ENCODE results near the gene FZD4. TPM values are rescaled to one million over a fixed set of nuclear protein-coding genes. Genes with fewer than 3 reads are reported as not detected.
A peak's percentile ranks its signal among the peaks of the same experiment; 100 is the strongest.

Gene FZD4
- total RNA-seq, 4 donors from 2014 or later: 23.7 to 42.3 (median 31.8) TPM

DNA sequence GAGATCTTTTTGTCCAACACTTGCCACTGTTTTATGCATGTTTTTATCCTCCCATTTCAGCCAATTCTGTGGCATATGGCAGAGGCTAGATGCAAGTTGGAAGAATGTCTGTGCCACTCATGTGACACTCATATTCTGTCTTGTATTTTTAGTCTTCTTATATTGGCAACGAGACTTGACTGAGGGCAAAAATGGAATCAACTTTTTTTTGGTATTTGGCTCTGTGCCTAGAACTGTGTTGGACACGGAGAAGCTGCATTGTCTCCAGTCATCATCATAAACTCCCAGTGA is 1.7 kb upstream of the FZD4 start:
- WGBS: 24% methylated on average over 2 of the region's 2 CpGs
- H3K4me1 ChIP-seq: peaks cover 30 to 42% (median 36%) of the 10 kb centered on the region in 4 donors
- no peak for DNase-seq (ENCODE audit: extremely low spot score)
- intact Hi-C loops (cut with DNase I): loop anchor here (5.0 kb wide), 1 partner anchor 80 kb away; the partner anchor contains the start of gene TMEM135
- peak overlapping the region; percentile 91 to 95 (median 94) for H3K27ac ChIP-seq (replicated peaks in 1 of 4)
- H3K9me3 ChIP-seq: no peaks in the 10 kb centered on the region
- no peak for TF ChIP-seq POLR2AphosphoS5 (IDR thresholded peaks at IDR 0.05)
- no peaks in the 10 kb centered on the region for H3K27me3 ChIP-seq
- H3K36me3 ChIP-seq: peaks cover 0 to 8% (median 1%) of the 10 kb centered on the region in 4 donors
- peak overlapping the region in 1 of 4 donors; percentile 73 for H3K4me3 ChIP-seq

DNA sequence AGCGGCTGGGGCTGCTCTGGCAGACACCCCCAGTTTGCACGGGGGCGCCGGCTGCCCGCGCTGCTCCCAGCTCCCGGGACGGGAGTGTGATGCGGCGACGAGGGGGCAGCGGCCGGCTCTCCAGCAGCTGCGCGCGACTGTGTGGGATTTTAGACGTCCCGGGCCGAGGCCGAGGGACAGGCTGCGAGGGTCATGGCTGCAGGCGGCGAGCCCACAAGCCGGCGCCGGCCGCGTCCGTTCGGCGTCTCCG is 159 bp downstream of the FZD4 start:
- WGBS: no CpG with 5 or more reads among the region's 32 CpGs
- Histone ChIP-seq H3K9me3 (no peaks in the 10 kb centered on the region), H3K36me3 (peaks cover 0 to 20% (median 4%) of the 10 kb centered on the region in 4 donors), H3K4me1 (peaks cover 45 to 60% (median 54%) of the 10 kb centered on the region in 4 donors), H3K4me3 (peak overlapping the region; percentile 73 to 97 (median 94)), H3K27me3 (no peaks in the 10 kb centered on the region), H3K27ac (replicated peaks in 1 of 4) (peak overlapping the region; percentile 91 to 95 (median 94))
- peak; percentile 73 for TF ChIP-seq POLR2A (IDR thresholded peaks at IDR 0.05; ENCODE audit: low read depth)
- TF ChIP-seq, protein P1, sequence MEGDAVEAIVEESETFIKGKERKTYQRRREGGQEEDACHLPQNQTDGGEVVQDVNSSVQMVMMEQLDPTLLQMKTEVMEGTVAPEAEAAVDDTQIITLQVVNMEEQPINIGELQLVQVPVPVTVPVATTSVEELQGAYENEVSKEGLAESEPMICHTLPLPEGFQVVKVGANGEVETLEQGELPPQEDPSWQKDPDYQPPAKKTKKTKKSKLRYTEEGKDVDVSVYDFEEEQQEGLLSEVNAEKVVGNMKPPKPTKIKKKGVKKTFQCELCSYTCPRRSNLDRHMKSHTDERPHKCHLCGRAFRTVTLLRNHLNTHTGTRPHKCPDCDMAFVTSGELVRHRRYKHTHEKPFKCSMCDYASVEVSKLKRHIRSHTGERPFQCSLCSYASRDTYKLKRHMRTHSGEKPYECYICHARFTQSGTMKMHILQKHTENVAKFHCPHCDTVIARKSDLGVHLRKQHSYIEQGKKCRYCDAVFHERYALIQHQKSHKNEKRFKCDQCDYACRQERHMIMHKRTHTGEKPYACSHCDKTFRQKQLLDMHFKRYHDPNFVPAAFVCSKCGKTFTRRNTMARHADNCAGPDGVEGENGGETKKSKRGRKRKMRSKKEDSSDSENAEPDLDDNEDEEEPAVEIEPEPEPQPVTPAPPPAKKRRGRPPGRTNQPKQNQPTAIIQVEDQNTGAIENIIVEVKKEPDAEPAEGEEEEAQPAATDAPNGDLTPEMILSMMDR (IDR thresholded peaks at IDR 0.05): no peak
- no peak for TF ChIP-seq EP300 (IDR thresholded peaks at IDR 0.05)
- peak in 1 of 2 donors; percentile 93 for TF ChIP-seq POLR2AphosphoS5 (IDR thresholded peaks at IDR 0.05)
- intact Hi-C loops (cut with DNase I): loop anchor here (5.0 kb wide), 1 partner anchor 82 kb away; the partner anchor contains the start of gene TMEM135
- no peak for DNase-seq (ENCODE audit: extremely low spot score)

DNA sequence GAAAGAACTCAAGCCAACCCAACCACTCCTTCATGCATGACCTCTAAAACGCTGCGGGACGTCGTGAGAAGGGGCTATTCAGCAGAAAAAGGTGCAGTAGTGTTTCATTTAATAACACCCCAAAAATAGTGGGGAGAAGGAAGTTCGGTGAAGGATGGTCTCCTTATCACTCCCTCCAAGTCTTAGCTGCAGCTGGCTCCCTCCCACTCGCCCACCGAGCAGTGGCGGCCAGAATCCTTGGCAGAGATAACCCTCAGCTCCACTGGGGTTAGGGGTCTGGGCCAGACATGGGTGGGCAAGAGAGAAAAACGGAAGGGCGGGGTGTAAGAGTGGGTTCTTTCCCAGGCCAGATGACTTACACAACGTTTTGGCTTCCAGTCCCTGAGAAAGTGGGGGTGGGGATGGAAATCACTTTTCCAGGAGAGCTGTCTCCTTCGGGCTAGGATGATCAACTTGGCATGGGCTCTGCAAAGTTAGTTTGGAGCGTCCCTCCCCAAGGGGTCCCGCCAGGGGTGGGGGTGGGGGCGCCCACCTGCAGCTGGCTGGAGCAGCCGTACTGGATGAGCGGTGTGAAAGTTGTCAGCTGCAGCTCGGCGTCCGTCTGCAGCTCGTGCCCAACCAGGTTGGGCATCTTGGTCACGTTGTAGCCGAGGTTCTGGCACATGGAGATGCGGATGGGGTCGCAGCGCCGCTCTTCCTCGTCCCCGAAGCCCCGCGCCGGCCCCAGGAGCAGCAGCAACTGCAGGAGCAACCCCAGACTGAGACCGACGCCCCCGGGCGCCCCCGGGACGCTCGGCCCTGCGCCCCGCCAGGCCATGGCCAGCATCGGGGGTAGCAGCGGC is 705 bp downstream of the FZD4 start:
- no peak for DNase-seq (ENCODE audit: extremely low spot score)
- WGBS: 12% methylated on average over 10 of the region's 43 CpGs
- Histone ChIP-seq H3K36me3 (peaks cover 0 to 23% (median 4%) of the 10 kb centered on the region in 4 donors), H3K9me3 (no peaks in the 10 kb centered on the region), H3K4me1 (peaks cover 51 to 66% (median 60%) of the 10 kb centered on the region in 4 donors), H3K27ac (replicated peaks in 1 of 4) (peak overlapping the region; percentile 91 to 95 (median 94)), H3K27me3 (no peaks in the 10 kb centered on the region), H3K4me3 (peak overlapping the region; percentile 73 to 97 (median 94))
- TF ChIP-seq, protein P1 (IDR thresholded peaks at IDR 0.05): no peak
- TF ChIP-seq POLR2A (IDR thresholded peaks at IDR 0.05; ENCODE audit: low read depth): no peak
- TF ChIP-seq POLR2AphosphoS5 (IDR thresholded peaks at IDR 0.05): no peak
- intact Hi-C loops (cut with DNase I): loop anchor here (5.0 kb wide), 1 partner anchor 83 kb away; the partner anchor contains the start of gene TMEM135

DNA sequence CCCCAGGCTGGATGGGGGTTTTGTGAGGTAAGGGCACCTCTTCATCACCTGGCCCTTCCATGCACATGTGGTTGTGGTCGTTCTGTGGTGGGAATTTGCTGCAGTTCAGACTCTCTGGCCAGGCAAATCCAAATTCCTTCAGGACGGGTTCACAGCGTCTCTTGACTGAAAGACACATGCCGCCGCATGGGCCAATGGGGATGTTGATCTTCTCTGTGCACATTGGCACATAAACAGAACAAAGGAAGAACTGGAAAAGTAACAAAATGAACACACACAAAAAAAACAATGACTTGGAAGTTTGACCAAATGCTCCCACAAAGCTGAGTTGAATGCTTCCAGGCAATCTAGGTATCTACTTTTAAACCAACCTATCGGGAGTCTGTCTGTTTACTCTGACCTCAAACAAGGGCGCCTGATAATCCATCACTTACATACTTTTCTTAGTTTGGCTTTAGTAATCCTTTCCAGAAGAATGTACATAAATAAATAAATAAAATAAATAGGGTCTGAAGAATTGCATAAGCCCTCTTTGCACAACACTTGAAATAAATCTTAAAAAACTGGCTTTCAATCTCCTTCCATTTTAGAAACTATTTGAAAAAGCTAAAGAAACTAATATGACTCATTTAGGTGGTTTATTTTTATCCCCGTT is 2.8 kb downstream of the FZD4 start:
- WGBS: 55% methylated on average over 8 of the region's 8 CpGs
- Histone ChIP-seq H3K4me1 (peaks cover 55 to 83% (median 77%) of the 10 kb centered on the region in 4 donors), H3K36me3 (peaks cover 0 to 40% (median 9%) of the 10 kb centered on the region in 4 donors), H3K4me3 (peak overlapping the region; percentile 73 to 97 (median 94)), H3K9me3 (no peaks in the 10 kb centered on the region), H3K27ac (replicated peaks in 1 of 4) (peak overlapping the region; percentile 91 to 95 (median 94)), H3K27me3 (no peaks in the 10 kb centered on the region)
- intact Hi-C loops (cut with DNase I): no loop called here
- TF ChIP-seq EP300 (IDR thresholded peaks at IDR 0.05) (no peak), POLR2AphosphoS5 (IDR thresholded peaks at IDR 0.05) (no peak)
- no peak for DNase-seq (ENCODE audit: extremely low spot score)

DNA sequence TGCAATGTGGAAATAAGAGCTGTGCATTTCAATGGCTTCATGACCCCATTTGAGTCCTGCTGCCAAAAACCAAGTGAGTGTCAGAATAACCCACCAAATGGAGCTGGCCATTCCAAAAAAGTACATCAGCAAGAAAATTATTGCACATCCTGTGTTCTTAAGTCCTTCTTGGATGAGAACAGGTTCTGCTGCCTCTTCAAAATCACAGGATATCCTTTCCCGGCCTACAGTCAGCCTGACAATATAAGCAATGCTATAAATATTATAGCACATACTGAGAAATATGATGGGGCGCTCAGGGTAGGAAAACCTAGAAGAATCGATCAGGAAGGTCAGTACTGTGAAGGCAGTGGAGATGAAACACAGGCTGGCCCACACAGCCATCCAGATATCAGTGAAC is 3.5 kb downstream of the FZD4 start:
- peaks cover 55 to 83% (median 77%) of the 10 kb centered on the region in 4 donors for H3K4me1 ChIP-seq
- DNase-seq (ENCODE audit: extremely low spot score): no peak
- intact Hi-C loops (cut with DNase I): no loop called here
- peaks cover 0 to 46% (median 13%) of the 10 kb centered on the region in 4 donors for H3K36me3 ChIP-seq
- peak overlapping the region; percentile 73 to 97 (median 94) for H3K4me3 ChIP-seq
- no peaks in the 10 kb centered on the region for H3K9me3 ChIP-seq
- WGBS: 71% methylated on average over 3 of the region's 3 CpGs
- no peaks in the 10 kb centered on the region for H3K27me3 ChIP-seq
- H3K27ac ChIP-seq (replicated peaks in 1 of 4): peak overlapping the region; percentile 91 to 95 (median 94)
- no peak for TF ChIP-seq EP300 (IDR thresholded peaks at IDR 0.05)

DNA sequence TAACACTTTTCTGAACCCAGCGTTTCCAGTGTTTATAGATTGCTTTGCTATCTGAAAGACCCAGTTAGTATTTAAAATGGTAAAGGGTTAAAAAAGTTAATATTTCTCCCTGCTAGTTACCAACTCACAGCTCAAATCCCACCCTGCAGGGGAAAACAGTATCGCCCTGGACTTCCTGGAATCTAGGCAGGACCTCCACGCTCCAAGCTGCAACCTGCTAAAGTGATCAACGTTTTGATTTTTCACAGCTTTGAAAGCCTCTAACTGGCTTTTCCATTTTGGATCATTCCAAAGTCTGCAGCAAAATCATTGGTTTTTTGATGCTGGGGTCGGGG is 4.6 kb downstream of the FZD4 start:
- intact Hi-C loops (cut with DNase I): no loop called here
- Histone ChIP-seq H3K4me3 (peak overlapping the region; percentile 9 to 97 (median 84)), H3K27me3 (no peaks in the 10 kb centered on the region), H3K4me1 (peaks cover 59 to 87% (median 82%) of the 10 kb centered on the region in 4 donors), H3K36me3 (peaks cover 0 to 47% (median 13%) of the 10 kb centered on the region in 4 donors), H3K9me3 (no peaks in the 10 kb centered on the region), H3K27ac (replicated peaks in 1 of 4) (peak overlapping the region; percentile 63 to 95 (median 92))
- TF ChIP-seq EP300 (IDR thresholded peaks at IDR 0.05) (no peak), POLR2AphosphoS5 (IDR thresholded peaks at IDR 0.05) (no peak), POLR2A (IDR thresholded peaks at IDR 0.05; ENCODE audit: low read depth) (no peak)
- TF ChIP-seq, protein P1 (IDR thresholded peaks at IDR 0.05): no peak
- DNase-seq (ENCODE audit: extremely low spot score): no peak
- WGBS: 24% methylated on average over 5 of the region's 5 CpGs
